Effector memory CD4-positive, alpha-beta T cell (primary cell): ENCODE results near the gene SUGP2.

ENCODE experiments used
- DNase-seq, 3 donors: peaks; one replicate each; pipeline ENCODE4 v3.0.0-alpha.2; 2020
- H3K27ac ChIP-seq: 2 replicates; pipeline ENCODE4 v1.7.0; 2013; ENCODE audit warnings: mild to moderate bottlenecking, low read length, moderate library complexity; ENCODE audit not compliant: insufficient read depth, poor library complexity, severe bottlenecking
- H3K27me3 ChIP-seq: replicated peaks from 2 replicates; pipeline ENCODE4 v1.7.0; 2013; ENCODE audit warnings: mild to moderate bottlenecking, low read length; ENCODE audit not compliant: insufficient read depth, control insufficient read depth, poor library complexity, severe bottlenecking
- H3K36me3 ChIP-seq: 2 replicates; pipeline ENCODE4 v1.7.0; 2013; ENCODE audit warnings: mild to moderate bottlenecking, low read length, moderate library complexity; ENCODE audit not compliant: control insufficient read depth, insufficient read depth
- H3K4me1 ChIP-seq: 2 replicates; pipeline ENCODE4 v1.7.0; 2013; ENCODE audit warnings: low read length, mild to moderate bottlenecking; ENCODE audit not compliant: control insufficient read depth, insufficient read depth, poor library complexity, severe bottlenecking
- H3K4me3 ChIP-seq: 2 replicates; pipeline ENCODE4 v1.7.0; 2013; ENCODE audit warnings: low read length, low read depth, mild to moderate bottlenecking; ENCODE audit not compliant: insufficient read depth, poor library complexity, severe bottlenecking
- H3K9me3 ChIP-seq: 2 replicates; pipeline ENCODE4 v1.7.0; 2013; ENCODE audit warnings: mild to moderate bottlenecking, low read length, moderate library complexity; ENCODE audit not compliant: control insufficient read depth

Gene SUGP2

GRCh38 chr19:18982669-18983068 is 50.6 kb downstream of the SUGP2 start:
- Histone ChIP-seq H3K4me3 (no peak overlapping the region), H3K27me3 (no peaks in the 10 kb centered on the region)

DNA sequence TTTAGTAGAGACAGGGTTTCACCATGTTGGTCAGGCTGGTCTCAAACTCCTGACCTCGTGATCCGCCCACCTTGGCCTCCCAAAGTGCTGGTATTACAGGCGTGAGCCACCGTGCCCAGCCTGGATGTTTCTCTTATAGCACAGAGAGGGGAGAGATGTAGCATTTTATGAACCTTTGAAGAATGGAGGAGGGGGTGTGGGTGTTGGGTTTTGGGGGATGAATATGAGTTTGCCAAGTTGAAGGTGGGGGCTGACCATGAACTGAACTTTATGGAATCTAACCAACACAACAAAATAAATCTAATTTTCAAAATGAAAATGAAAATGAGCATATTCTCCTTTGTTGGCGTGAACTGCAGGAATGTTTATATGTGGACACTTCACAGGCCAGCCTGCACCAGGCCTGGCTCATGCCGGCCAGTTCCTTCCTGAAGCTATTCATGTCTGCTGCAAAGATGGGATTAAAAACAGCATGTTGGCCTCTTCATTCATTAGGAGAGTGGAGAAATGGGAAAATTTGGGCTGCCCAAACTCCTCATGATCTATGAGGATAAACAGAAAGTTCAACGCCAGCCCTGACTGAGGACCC is 52.8 kb downstream of the SUGP2 start:
- DNase-seq: no peak
- Histone ChIP-seq H3K27ac (no peak overlapping the region), H3K4me1 (no peaks in the 10 kb centered on the region), H3K27me3 (no peaks in the 10 kb centered on the region), H3K4me3 (no peak overlapping the region), H3K9me3 (no peaks in the 10 kb centered on the region), H3K36me3 (no peaks in the 10 kb centered on the region)

More at GRCh38 chr19:18982669-18983068, 50.6 kb downstream of the SUGP2 start:
- Histone ChIP-seq H3K9me3 (no peaks in the 10 kb centered on the region), H3K36me3 (no peaks in the 10 kb centered on the region), H3K27ac (no peak overlapping the region), H3K4me1 (no peaks in the 10 kb centered on the region)
- DNase-seq: no peak

- H3K4me1 ChIP-seq: no peaks in the 10 kb centered on the region
- no peak overlapping the region for H3K4me3 ChIP-seq
- no peak for DNase-seq
- no peaks in the 10 kb centered on the region for H3K36me3 ChIP-seq
- no peaks in the 10 kb centered on the region for H3K9me3 ChIP-seq
- no peaks in the 10 kb centered on the region for H3K27me3 ChIP-seq
- no peak overlapping the region for H3K27ac ChIP-seq
These were observed 54.7 kb downstream of the SUGP2 start for GRCh38 chr19:18978616-18979015.

DNA sequence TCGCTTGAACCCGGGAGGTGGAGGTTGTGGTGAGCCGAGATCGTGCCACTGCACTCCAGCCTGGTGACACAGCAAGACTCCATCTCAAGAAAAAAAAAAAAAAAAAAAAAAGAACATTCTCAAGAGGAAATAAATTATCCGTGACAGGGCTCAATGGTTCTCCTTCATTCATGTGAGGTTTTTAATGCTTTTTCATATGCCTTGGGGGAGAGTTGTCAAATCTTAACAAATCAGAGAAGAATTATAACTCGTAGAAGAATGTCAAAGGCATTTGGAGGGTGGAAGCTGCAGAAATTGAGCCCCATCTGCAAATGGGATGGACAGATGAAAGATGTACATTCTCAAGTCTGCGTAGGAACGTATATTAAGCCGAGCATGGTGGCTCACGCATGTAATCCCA is 57.4 kb downstream of the SUGP2 start:
- Histone ChIP-seq H3K4me1 (no peaks in the 10 kb centered on the region), H3K9me3 (no peaks in the 10 kb centered on the region), H3K36me3 (no peaks in the 10 kb centered on the region), H3K27ac (no peak overlapping the region), H3K4me3 (no peak overlapping the region), H3K27me3 (no peaks in the 10 kb centered on the region)
- no peak for DNase-seq

DNA sequence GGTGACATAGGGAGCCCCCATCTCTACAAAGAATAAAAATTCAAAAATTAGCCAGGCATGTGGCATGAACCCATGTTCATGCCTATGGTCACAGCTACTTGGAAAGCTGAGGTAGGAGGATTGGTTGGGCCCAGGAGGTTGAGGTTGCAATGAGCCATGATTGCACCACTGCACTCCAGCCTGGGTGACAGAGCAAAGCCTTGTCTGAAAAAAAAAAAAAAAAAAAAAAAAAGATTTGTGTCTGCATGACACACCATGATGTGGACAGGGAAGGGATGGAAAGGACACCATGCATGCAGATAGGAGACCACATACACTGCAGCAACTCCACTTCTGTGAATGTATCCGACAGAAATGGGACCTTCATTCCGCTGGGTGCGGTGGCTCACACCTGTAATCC is 58.3 kb downstream of the SUGP2 start:
- Histone ChIP-seq H3K36me3 (no peaks in the 10 kb centered on the region), H3K9me3 (no peaks in the 10 kb centered on the region), H3K4me3 (no peak overlapping the region), H3K4me1 (no peaks in the 10 kb centered on the region), H3K27me3 (no peaks in the 10 kb centered on the region), H3K27ac (no peak overlapping the region)
- DNase-seq: no peak

DNA sequence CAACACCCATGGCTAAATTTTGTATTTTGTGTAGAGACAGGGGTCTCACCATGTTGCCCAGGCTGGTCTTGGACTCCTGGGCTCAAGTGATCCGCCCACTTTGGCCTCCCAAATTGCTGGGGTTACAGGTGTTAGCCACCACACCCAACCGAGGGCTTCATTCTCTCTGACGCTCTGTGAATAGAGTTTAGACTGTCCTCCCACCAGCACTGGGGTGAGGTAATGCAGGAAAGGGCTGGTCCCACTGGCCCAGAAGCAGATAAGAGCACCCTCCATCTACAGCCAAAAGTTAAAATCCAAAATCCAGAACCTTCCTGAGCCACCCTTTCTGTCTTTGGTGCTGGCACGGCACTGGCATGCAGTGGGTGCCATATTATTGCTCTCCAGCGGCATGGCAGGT is 60.5 kb downstream of the SUGP2 start:
- Histone ChIP-seq H3K4me1 (no peaks in the 10 kb centered on the region), H3K9me3 (no peaks in the 10 kb centered on the region), H3K27ac (no peak overlapping the region), H3K4me3 (no peak overlapping the region), H3K36me3 (no peaks in the 10 kb centered on the region), H3K27me3 (no peaks in the 10 kb centered on the region)
- DNase-seq: no peak

- H3K27me3 ChIP-seq: no peaks in the 10 kb centered on the region
- H3K36me3 ChIP-seq: no peaks in the 10 kb centered on the region
- H3K4me1 ChIP-seq: no peaks in the 10 kb centered on the region
- no peaks in the 10 kb centered on the region for H3K9me3 ChIP-seq
- no peak overlapping the region for H3K4me3 ChIP-seq
- H3K27ac ChIP-seq: no peak overlapping the region
- no peak for DNase-seq
These were observed 61.0 kb downstream of the SUGP2 start for GRCh38 chr19:18972301-18972811.

DNA sequence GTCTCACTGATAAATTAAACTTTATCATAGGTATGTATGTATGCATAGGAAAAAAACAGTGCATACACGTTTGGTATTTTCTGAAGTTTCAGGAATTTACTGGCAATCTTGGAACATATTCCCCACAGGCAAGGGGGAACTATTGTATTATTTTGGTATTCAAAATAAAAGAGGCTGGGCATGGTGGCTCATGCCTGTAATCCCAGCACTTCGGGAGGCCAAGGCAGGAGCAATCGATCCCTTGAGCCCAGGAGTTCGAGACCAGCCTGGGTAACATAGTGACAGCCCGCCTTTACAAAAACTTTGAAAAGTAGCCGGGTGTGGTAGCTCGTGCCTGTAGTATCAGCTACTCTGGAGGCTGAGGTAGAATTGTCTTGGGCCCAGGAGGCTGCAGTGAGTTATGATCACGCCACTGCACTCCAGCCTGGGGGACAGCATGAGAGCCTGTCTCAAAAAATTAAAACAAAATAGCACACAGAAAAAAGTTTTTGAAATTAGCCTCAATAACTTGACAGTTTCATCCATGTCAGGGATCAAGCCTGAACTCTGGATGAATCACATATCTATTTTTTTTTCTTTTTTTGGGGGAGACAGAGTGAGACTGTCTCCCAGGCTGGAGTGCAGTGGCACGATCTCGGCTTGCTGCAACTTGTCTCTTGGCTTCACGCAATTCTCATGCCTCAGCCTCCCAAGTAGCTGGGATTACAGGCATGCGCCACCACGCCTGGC is 63.2 kb downstream of the SUGP2 start:
- no peaks in the 10 kb centered on the region for H3K4me1 ChIP-seq
- no peak overlapping the region for H3K27ac ChIP-seq
- no peaks in the 10 kb centered on the region for H3K27me3 ChIP-seq
- DNase-seq: no peak
- H3K4me3 ChIP-seq: no peak overlapping the region
- H3K36me3 ChIP-seq: no peaks in the 10 kb centered on the region
- H3K9me3 ChIP-seq: no peaks in the 10 kb centered on the region

DNA sequence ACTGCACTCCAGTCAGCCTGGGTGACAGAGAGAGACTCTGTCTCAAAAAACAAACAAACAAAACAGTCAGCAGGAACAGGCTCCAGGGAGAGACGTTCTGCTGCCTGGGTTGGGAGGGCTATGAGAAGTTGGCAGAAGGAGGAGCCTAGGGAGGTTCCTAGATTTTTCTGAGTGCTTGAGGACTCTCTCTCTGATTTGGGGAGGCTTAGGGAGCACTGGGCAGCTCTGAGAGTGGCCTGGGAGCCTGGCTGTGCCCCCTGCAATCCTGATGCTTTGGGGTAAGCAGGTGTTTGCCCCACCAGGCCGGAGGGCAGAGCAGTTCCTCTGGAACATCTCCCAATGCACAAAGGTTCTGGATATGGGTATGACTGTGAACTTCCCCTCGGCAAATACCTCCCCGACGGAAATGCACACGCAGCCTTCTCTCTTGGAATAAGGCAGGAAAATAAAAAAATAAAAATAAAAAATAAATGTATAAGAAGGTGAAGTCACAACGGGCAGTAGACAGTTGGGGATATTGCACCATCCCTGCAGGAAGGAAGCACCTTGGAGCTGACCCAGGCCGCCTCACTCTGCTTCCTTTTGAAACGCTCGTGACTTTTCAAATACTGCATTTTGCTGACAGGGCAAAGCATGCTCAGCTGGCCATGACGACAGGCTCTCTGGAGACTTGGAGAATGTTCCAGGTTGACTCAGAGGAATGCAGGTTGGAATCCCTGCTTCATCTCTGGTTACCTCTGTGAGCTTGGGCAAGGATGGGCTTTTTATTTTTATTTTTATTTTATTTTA is 65.8 kb downstream of the SUGP2 start:
- Histone ChIP-seq H3K4me3 (no peak overlapping the region), H3K4me1 (no peaks in the 10 kb centered on the region), H3K27ac (no peak overlapping the region), H3K9me3 (no peaks in the 10 kb centered on the region), H3K27me3 (no peaks in the 10 kb centered on the region), H3K36me3 (no peaks in the 10 kb centered on the region)
- no peak for DNase-seq

- no peaks in the 10 kb centered on the region for H3K36me3 ChIP-seq
- no peak overlapping the region for H3K27ac ChIP-seq
- H3K27me3 ChIP-seq: no peaks in the 10 kb centered on the region
- no peaks in the 10 kb centered on the region for H3K4me1 ChIP-seq
- H3K4me3 ChIP-seq: no peak overlapping the region
- no peaks in the 10 kb centered on the region for H3K9me3 ChIP-seq
- DNase-seq: no peak
These were observed 67.0 kb downstream of the SUGP2 start for GRCh38 chr19:18966307-18966706.
